Colonic mucosa (tissue), 4 donors: Measurements from ENCODE around the gene PDE9A. TPM values are rescaled to one million over a fixed set of nuclear protein-coding genes. Genes with fewer than 3 reads are reported as not detected.
A peak's percentile ranks its signal among the peaks of the same experiment; 100 is the strongest.

Experiments used
- DNase-seq: peaks from one replicate; pipeline ENCODE4 v3.0.0-alpha.2; 2020
- H3K27ac ChIP-seq: fragments of 200-600 bp; one replicate; pipeline ENCODE4 v1.8.0; 2021
- H3K27me3 ChIP-seq: fragments of 200-600 bp; one replicate; pipeline ENCODE4 v1.8.0; 2021
- H3K36me3 ChIP-seq: fragments of 200-600 bp; one replicate; pipeline ENCODE4 v1.8.0; 2021
- H3K4me1 ChIP-seq: fragments of 200-600 bp; one replicate; pipeline ENCODE4 v1.8.0; 2021; ENCODE audit warnings: mild to moderate bottlenecking
- H3K4me3 ChIP-seq: fragments of 200-600 bp; one replicate; pipeline ENCODE4 v1.8.0; 2021
- H3K9ac ChIP-seq, 2 donors: one replicate each; pipeline ENCODE4 v1.7.0; 2013; ENCODE audit warnings: control low read depth in 2 of 2, low read depth in 2 of 2, low read length in 2 of 2
- H3K9me3 ChIP-seq: fragments of 200-600 bp; one replicate; pipeline ENCODE4 v1.8.0; 2021
- intact Hi-C: fragments of 100-400 bp; cut with DNase I; formaldehyde crosslinking; loops from one replicate; pipeline ENCODE4 v1.14.1; 2022
- total RNA-seq, 2 donors: library from RNA; stranded (reverse); fragmentation: NEBNext Ultra II Directional in 1 of 2; extraction: Animal tissue kit (Norgen Biotek cat#: 25700) in 1 of 2; gene quantifications; one replicate each; pipeline ENCODE4 v1.2.1, GENCODE V29; 2021
- TF ChIP-seq, protein P1 (sequence below): fragments of 200-600 bp; IDR thresholded peaks from one replicate; pipeline ENCODE4 v1.8.0; 2022; ENCODE audit warnings: antibody characterized with exemption, mild to moderate bottlenecking
- donor health status: healthy.
- donor health status: DM: no; HTN: no; CAD: no.
- donor health status: DM: no; HTN: no; CAD: no.

PDE9A gene
- total RNA-seq, 2 donors from 2014 or later = 37.5 to 56.0 TPM

- Histone ChIP-seq H3K27ac (no peak overlapping the region), H3K4me1 (no peaks in the 10 kb centered on the region), H3K9me3 (no peaks in the 10 kb centered on the region), H3K9ac (no peak overlapping the region), H3K27me3 (no peaks in the 10 kb centered on the region), H3K36me3 (no peaks in the 10 kb centered on the region), H3K4me3 (no peak overlapping the region)
- intact Hi-C loops = no loop called here
- DNase-seq = peak; percentile 31
- TF ChIP-seq, protein P1, sequence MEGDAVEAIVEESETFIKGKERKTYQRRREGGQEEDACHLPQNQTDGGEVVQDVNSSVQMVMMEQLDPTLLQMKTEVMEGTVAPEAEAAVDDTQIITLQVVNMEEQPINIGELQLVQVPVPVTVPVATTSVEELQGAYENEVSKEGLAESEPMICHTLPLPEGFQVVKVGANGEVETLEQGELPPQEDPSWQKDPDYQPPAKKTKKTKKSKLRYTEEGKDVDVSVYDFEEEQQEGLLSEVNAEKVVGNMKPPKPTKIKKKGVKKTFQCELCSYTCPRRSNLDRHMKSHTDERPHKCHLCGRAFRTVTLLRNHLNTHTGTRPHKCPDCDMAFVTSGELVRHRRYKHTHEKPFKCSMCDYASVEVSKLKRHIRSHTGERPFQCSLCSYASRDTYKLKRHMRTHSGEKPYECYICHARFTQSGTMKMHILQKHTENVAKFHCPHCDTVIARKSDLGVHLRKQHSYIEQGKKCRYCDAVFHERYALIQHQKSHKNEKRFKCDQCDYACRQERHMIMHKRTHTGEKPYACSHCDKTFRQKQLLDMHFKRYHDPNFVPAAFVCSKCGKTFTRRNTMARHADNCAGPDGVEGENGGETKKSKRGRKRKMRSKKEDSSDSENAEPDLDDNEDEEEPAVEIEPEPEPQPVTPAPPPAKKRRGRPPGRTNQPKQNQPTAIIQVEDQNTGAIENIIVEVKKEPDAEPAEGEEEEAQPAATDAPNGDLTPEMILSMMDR = no peak
These were observed 167.4 kb downstream of the PDE9A start for GRCh38 chr21:42820616-42821465.

Other genes starting within 250 kb of the PDE9A start
- gene UBASH3A, start 249.7 kb upstream of the PDE9A start, total RNA-seq = 1 to 10 TPM in 1 of 2 donors, under 1 TPM in 1; 0.93 to 1.5 TPM
- 1 to 10 TPM; 6.9 to 7.5 TPM for gene RSPH1, start 157.4 kb upstream of the PDE9A start, total RNA-seq
- 100 to 1,000 TPM in 1 of 2 donors, 10 to 100 TPM in 1; 98.5 to 118 TPM for gene SLC37A1, start 139.8 kb upstream of the PDE9A start, total RNA-seq
- 10 to 100 TPM in 1 of 2 donors, 1 to 10 TPM in 1; 8.1 to 43.7 TPM for gene WDR4, start 225.9 kb downstream of the PDE9A start, total RNA-seq
- gene NDUFV3, start 239.7 kb downstream of the PDE9A start, total RNA-seq = 10 to 100 TPM; 25.9 to 36.6 TPM